Heart left ventricle (tissue), 13 donors: ENCODE measurements around the gene SLC35F1.

Experiments used
- CTCF ChIP-seq, 12 donors: fragments of 200-600 bp; sonication (generic) in 4 of 12; IDR thresholded peaks; one replicate each; pipeline versions ENCODE4 v1.5.0 to v1.8.0; 2018 to 2022; ENCODE audit warnings: antibody characterized with exemption in 12 of 12, mild to moderate bottlenecking in 5 of 12
- POLR2A ChIP-seq, 2 donors: fragments of 450-650 bp; IDR thresholded peaks; one replicate each; pipeline ENCODE4 v1.6.1; 2017; ENCODE audit warnings: antibody characterized with exemption in 2 of 2, mild to moderate bottlenecking in 2 of 2, moderate library complexity in 2 of 2
- donor health status: ischemic (EF 13 %, LVEDD 7.1; RV severe dilation, severe dysfunction).
- donor health status: DM: no; HTN: yes; CAD: no.
- donor health status: DM: no; HTN: no; CAD: no.
- donor health status: ischemic (EF 25% LVEDD 6.9; RV normal size, moderate dysfunction).
- donor health status: ischemic (EF 25% LVEDD 5.7; RV mildly dilated, moderate dysfunction).
- donor health status: ischemic (EF 35%, LVEDD 5.7; RV mildly dilated, moderate dysfunction).
- donor health status: nonischemic (EF 11% LVEDD 7.7; RV severe dilation, severe dysfunction).
- donor health status: DM: yes; HTN: yes; CAD: no.
- donor health status: PGD.
- donor health status: ischemic (EF 29% LVEDD 5.4; RV normal size, mild dysfunction).
- donor health status: nonischemic (EF 23%, LVEDD 6.1; RV moderate dilation, normal function).

DNA sequence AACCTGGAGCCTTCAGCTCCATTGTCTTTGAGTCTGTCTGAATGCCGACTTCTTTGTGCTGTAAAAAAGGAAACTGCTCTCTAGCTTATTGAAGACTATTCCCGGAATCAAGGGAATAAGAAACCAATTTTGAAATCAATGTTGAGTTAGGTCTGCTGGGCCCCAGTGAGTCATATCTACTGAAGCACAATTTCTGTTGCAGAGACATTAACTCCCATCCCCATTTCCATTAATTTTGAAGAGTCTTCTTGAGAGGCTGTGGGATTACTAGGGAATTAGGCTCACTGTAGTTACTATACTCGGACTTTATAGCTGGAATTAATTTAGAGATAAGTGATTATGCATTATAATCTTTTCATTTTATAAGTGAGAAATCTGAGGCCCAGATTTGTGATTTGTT, 116.7 kb downstream of the SLC35F1 start:
- no peak for TF ChIP-seq CTCF (IDR thresholded peaks at IDR 0.05)
- TF ChIP-seq POLR2A (IDR thresholded peaks at IDR 0.05): no peak
